T-cell (primary cell): Measurements from ENCODE around the gene PUSL1. TPM values are rescaled to one million over a fixed set of nuclear protein-coding genes. Genes with fewer than 3 reads are reported as not detected.

Experiments used
- ATAC-seq, 4 experiments: fragments of 200-7000 bp in 3 of 4; fragments of 150-1000 bp in 1 of 4; cut with Tn5 transposase; replicated peaks in 1 of 4; 1 replicate in 3 of 4; 2 replicates in 1 of 4; pipeline ENCODE4 v1.10.0; 2021; ENCODE audit warnings: moderate library complexity in 3 of 4, mild to moderate bottlenecking in 2 of 4, moderate number of reproducible peaks in 1 of 4
- CTCF ChIA-PET, 2 donors: fragments of 300-600 bp; sonication (Branson Sonifier 250); formaldehyde crosslinking; loops; one replicate each; lab custom pipeline; 2022; ENCODE audit warnings: antibody characterized with exemption in 2 of 2; lab: Charles Lee
- POLR2A ChIA-PET, 2 donors: fragments of 300-600 bp; sonication (Branson Sonifier 250); formaldehyde crosslinking; loops; one replicate each; lab custom pipeline; 2022; ENCODE audit warnings: antibody characterized with exemption in 2 of 2; lab: Charles Lee
- DNase-seq, 35 experiments: peaks; one replicate each; pipeline versions ENCODE4 v3.0.0 to v3.0.0-alpha.2; 2013 to 2023
- H3K27ac ChIP-seq: one replicate; pipeline ENCODE4 v1.5.1; 2013; ENCODE audit warnings: low read length
- H3K27me3 ChIP-seq, 2 experiments: replicated peaks in 1 of 2; 1 replicate in 1 of 2; 2 replicates in 1 of 2; pipeline versions ENCODE4 v1.6.1 to v1.7.0; 2013; ENCODE audit warnings: low read length in 1 of 2, mixed read lengths in 1 of 2; ENCODE audit not compliant: control insufficient read depth in 2 of 2, insufficient read depth in 2 of 2; ENCODE audit errors: extremely low read depth in 1 of 2
- H3K36me3 ChIP-seq, 2 donors: 1 replicate in 1 of 2; 2 replicates in 1 of 2; pipeline versions ENCODE4 v1.6.1 to v1.7.0; 2013; ENCODE audit warnings: low read length in 1 of 2; ENCODE audit not compliant: control insufficient read depth in 2 of 2, insufficient read depth in 1 of 2; ENCODE audit errors: extremely low read depth in 1 of 2
- H3K4me1 ChIP-seq, 2 experiments: 1 replicate in 1 of 2; 2 replicates in 1 of 2; pipeline versions ENCODE4 v1.6.1 to v1.7.0; 2013; ENCODE audit warnings: low read length in 2 of 2, mixed read lengths in 1 of 2; ENCODE audit not compliant: insufficient read depth in 2 of 2, control insufficient read depth in 1 of 2; ENCODE audit errors: extremely low read depth in 1 of 2
- H3K4me3 ChIP-seq, 2 donors: 1 replicate in 1 of 2; 2 replicates in 1 of 2; pipeline versions ENCODE4 v1.5.1 to v1.7.0; 2013; ENCODE audit warnings: mild to moderate bottlenecking in 2 of 2, low read length in 1 of 2, moderate library complexity in 1 of 2; ENCODE audit not compliant: control insufficient read depth in 1 of 2; ENCODE audit errors: extremely low read depth in 1 of 2
- H3K9me3 ChIP-seq: 2 replicates; pipeline ENCODE4 v1.7.0; 2013
- H3K27ac Mint-ChIP-seq, 2 donors: one replicate each; pipeline ENCODE4 v1.8.0; 2020 to 2021; ENCODE audit warnings: mild to moderate bottlenecking in 2 of 2, mixed read lengths in 2 of 2
- H3K27me3 Mint-ChIP-seq, 2 donors: one replicate each; pipeline ENCODE4 v1.8.0; 2021 to 2022; ENCODE audit warnings: mixed read lengths in 2 of 2
- H3K36me3 Mint-ChIP-seq: one replicate; pipeline ENCODE4 v1.8.0; 2021; ENCODE audit warnings: mixed read lengths
- H3K4me1 Mint-ChIP-seq, 3 donors: one replicate each; pipeline ENCODE4 v1.8.0; 2020 to 2022; ENCODE audit warnings: mixed read lengths in 3 of 3, mild to moderate bottlenecking in 1 of 3
- H3K4me3 Mint-ChIP-seq, 3 donors: one replicate each; pipeline ENCODE4 v1.8.0; 2020 to 2022; ENCODE audit warnings: mild to moderate bottlenecking in 3 of 3, mixed read lengths in 3 of 3, moderate library complexity in 3 of 3
- H3K9me3 Mint-ChIP-seq, 3 donors: one replicate each; pipeline ENCODE4 v1.8.0; 2020 to 2022; ENCODE audit warnings: mixed read lengths in 3 of 3
- WGBS: methylation state at CpG from one replicate; pipeline ENCODE4 v1.1.5; 2013; ENCODE audit warnings: missing lambda C conversion rate; ENCODE audit not compliant: insufficient coverage; 5-methylcytosine and 5-hydroxymethylcytosine counted together
- total RNA-seq, 35 experiments: library from RNA in 6 of 35; stranded (reverse) in 6 of 35; fragments of 120-200 nt in 1 of 35; gene quantifications; one replicate each; pipeline versions ENCODE4 v1.2.1 to v1.2.4 and lab custom pipeline; 2013 to 2026

Gene PUSL1
- total RNA-seq, 5 donors from 2014 or later (not counting 1 experiment from before 2014, with no cell fraction given), result 16.7 to 26.4 (median 22.6) TPM

DNA sequence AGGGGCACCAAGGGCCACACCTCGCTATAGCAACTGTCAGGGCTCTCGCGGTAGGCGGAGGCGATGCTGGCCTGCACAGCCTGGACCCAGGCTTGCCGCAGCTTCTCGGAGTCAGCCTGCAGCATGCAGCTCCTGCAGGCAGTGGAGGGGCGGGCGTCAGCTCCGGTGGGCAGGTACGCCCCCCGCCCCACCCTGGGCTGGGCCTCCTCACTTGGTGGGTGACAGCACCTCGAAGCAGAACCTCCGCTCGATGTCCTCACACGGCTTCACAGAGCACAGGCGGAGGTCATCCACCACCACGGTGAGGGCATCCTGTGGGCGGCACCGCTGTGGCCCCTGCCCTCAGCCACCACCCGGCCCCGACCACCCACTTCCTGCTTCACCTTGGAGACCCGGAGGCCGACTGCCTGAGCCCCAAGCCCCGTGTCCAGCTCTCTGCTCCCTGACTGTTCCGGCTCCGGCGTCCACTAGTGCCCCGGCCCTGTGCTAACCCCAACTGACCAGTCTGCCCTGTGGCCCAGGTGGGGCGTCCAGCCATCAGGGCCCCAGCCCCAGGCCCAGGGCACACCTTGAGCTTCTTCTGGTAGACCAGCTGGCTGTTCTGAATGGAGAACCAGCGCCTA lies 10.5 kb upstream of the PUSL1 start:
- ChIA-PET POLR2A (no interaction called here), CTCF (no interaction called here)
- 89% methylated on average over 29 of the region's 31 CpGs for WGBS
- no peaks in the 10 kb centered on the region for H3K9me3 ChIP-seq
- no peaks in the 10 kb centered on the region for H3K27me3 ChIP-seq
- H3K36me3 ChIP-seq, result peaks cover under 1 to 3% of the 10 kb centered on the region in 2 donors
- no peaks in the 10 kb centered on the region for H3K9me3 Mint-ChIP-seq
- no peak overlapping the region for H3K27ac Mint-ChIP-seq
- no peak overlapping the region for H3K4me3 Mint-ChIP-seq
- DNase-seq (no peak), ATAC-seq (no peak)
- no peaks in the 10 kb centered on the region for H3K36me3 Mint-ChIP-seq
- H3K27me3 Mint-ChIP-seq, result no peaks in the 10 kb centered on the region
- H3K4me3 ChIP-seq, result no peak overlapping the region
- no peaks in the 10 kb centered on the region for H3K4me1 Mint-ChIP-seq
- H3K4me1 ChIP-seq, result no peaks in the 10 kb centered on the region
- H3K27ac ChIP-seq, result no peak overlapping the region

DNA sequence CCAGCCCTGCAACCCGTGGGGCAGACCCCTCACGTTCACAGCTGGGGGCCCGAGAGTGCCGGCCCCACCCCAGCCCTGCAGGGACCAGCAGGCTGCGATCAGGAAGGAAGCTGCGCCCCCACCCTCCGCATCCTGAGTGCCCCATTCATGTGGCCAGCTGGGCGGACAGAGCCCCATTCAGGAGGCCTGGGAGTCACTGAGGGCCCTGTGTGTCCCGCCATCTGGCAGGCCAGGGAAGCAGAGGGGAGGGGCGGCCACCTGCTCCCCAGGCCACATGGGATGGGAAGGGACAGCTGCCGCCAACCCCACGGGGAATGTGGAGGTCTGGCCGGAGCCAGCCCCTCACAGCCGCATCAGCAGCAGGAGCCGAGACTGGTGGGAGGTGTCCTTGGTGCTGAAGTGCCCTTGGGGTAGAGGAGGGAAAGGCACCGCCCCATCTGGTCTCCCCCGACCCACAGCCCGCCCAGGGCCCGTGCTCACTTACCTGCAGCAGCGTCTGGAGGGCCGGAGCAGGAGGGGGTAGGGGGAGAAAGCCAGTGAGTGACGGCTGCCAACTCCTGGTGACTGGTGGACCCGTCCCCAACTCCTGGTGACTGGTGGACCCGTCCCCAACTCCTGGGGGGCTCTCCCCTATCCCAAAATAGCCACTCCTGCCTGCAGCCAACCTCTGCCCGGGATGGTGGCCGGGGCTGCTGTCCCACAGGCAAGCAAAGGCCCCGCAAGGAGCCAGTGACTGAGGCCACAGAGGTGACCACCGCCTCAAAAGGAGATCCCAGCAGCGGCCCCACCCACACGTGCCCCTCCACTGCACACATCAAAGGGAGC lies 9.3 kb upstream of the PUSL1 start:
- 76% methylated on average over 14 of the region's 30 CpGs for WGBS
- Histone ChIP-seq H3K4me3 (no peak overlapping the region), H3K27me3 (no peaks in the 10 kb centered on the region), H3K27ac (no peak overlapping the region), H3K36me3 (peaks cover 2 to 3% of the 10 kb centered on the region in 2 donors), H3K4me1 (peaks cover 0 to 4% of the 10 kb centered on the region in 2 experiments), H3K9me3 (no peaks in the 10 kb centered on the region)
- Mint-ChIP-seq H3K27ac (no peak overlapping the region), H3K36me3 (no peaks in the 10 kb centered on the region), H3K27me3 (no peaks in the 10 kb centered on the region), H3K9me3 (no peaks in the 10 kb centered on the region), H3K4me1 (peaks cover 0 to 2% (median 0%) of the 10 kb centered on the region in 3 donors), H3K4me3 (no peak overlapping the region)
- DNase-seq, result no peak
- CTCF ChIA-PET, result no interaction called here
- POLR2A ChIA-PET, result no interaction called here
- no peak for ATAC-seq

DNA sequence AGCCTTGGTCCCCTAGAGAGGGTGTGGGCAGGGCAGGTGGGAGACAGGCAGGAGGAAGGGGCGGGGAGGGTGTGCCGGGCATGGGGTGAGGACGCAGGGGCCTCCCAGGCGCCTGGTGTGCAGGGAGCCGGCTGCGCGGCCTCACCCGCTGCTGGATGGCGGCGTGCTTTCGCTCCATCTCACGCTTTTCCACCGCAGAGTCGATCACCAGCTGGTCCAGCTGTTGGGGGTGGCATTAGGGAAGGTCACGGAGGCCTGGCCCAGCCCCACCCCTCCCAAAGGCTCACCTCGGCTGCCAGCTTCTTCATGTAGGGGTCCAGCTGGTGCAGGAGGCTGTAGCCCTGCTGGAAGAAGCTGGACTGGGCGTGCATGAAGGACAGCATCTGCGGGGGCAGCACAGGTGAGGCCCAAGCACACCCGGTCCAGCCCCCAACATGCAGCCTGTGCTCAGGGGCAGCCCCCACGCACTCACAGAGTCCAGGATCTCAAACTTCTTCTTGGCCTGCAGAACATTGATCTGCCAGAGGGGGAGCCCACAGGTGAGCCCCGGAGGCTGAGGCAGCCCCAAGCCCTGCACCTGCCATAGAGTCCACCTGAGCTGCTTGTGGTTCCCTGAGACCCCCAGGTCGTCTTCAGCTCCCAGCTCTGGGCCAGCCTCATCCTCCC lies 8.6 kb upstream of the PUSL1 start:
- Mint-ChIP-seq H3K27me3 (no peaks in the 10 kb centered on the region), H3K27ac (no peak overlapping the region), H3K36me3 (no peaks in the 10 kb centered on the region), H3K9me3 (no peaks in the 10 kb centered on the region), H3K4me3 (no peak overlapping the region), H3K4me1 (peaks cover 0 to 5% (median 3%) of the 10 kb centered on the region in 3 donors)
- DNase-seq (peak in 4 of 35 experiments; percentile 19 to 46 (median 26)), ATAC-seq (peak; percentile 63 to 74 (median 68))
- H3K27ac ChIP-seq, result no peak overlapping the region
- H3K9me3 ChIP-seq, result no peaks in the 10 kb centered on the region
- POLR2A ChIA-PET, result no interaction called here
- no peak overlapping the region for H3K4me3 ChIP-seq
- 77% methylated on average over 14 of the region's 22 CpGs for WGBS
- peaks cover 0 to 11% of the 10 kb centered on the region in 2 experiments for H3K4me1 ChIP-seq
- H3K36me3 ChIP-seq, result peaks cover 2 to 3% of the 10 kb centered on the region in 2 donors
- H3K27me3 ChIP-seq, result no peaks in the 10 kb centered on the region
- CTCF ChIA-PET, result no interaction called here

DNA sequence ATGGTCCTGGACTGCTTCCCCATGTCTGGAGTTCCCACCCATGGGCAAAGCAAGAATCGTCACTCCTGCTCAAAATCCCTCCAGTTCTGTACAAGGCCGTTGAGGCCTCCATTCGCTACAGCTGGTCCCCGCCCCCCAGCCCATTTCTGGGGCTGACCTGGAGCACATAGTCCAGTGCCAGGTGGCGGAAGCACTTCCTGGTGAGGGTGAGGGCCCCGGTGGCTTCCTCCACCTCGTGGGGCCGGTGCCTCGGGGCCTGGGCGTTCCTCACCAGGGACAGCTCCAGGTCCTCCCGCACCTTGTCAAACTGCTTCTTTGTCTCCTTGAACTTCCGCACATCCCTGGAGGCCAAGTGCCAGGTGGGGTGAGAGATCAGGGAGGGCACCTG lies 8.1 kb upstream of the PUSL1 start:
- no peaks in the 10 kb centered on the region for H3K27me3 Mint-ChIP-seq
- no peaks in the 10 kb centered on the region for H3K36me3 Mint-ChIP-seq
- CTCF ChIA-PET, result no interaction called here
- ATAC-seq (no peak), DNase-seq (no peak)
- H3K9me3 Mint-ChIP-seq, result no peaks in the 10 kb centered on the region
- Histone ChIP-seq H3K4me3 (no peak overlapping the region), H3K27me3 (no peaks in the 10 kb centered on the region), H3K36me3 (peaks cover 2 to 3% of the 10 kb centered on the region in 2 donors), H3K27ac (no peak overlapping the region), H3K9me3 (no peaks in the 10 kb centered on the region), H3K4me1 (peaks cover 5 to 16% of the 10 kb centered on the region in 2 experiments)
- no peak overlapping the region for H3K4me3 Mint-ChIP-seq
- 90% methylated on average over 5 of the region's 12 CpGs for WGBS
- no peak overlapping the region for H3K27ac Mint-ChIP-seq
- POLR2A ChIA-PET, result no interaction called here
- H3K4me1 Mint-ChIP-seq, result peaks cover 3 to 10% (median 7%) of the 10 kb centered on the region in 3 donors

DNA sequence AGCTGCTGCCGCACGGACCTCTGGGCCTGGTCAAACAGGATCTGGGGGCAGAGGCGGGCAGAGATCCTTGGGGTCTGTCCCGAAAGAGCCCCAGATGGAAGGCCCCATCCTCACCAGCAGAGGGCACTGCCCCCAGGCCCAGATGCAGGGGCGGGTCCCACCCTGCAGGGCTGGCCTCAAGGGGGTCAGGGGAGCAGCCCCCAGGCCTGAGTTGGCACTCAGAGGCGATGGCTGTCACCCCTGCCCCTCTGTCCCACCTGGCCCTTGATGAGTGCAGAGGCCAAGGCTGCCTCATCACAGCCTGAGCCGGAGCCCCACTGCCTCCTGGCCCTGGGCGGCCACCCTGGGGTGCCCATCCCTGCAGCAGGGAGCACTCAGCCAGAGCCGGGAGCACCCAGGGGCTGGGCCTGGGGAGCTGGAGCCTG lies 6.4 kb upstream of the PUSL1 start:
- ChIA-PET CTCF (no interaction called here), POLR2A (no interaction called here)
- Mint-ChIP-seq H3K4me3 (no peak overlapping the region), H3K9me3 (no peaks in the 10 kb centered on the region), H3K36me3 (no peaks in the 10 kb centered on the region), H3K27me3 (no peaks in the 10 kb centered on the region), H3K4me1 (peaks cover 19 to 24% (median 22%) of the 10 kb centered on the region in 3 donors), H3K27ac (no peak overlapping the region)
- Histone ChIP-seq H3K27ac (no peak overlapping the region), H3K27me3 (no peaks in the 10 kb centered on the region), H3K9me3 (no peaks in the 10 kb centered on the region), H3K4me3 (no peak overlapping the region), H3K4me1 (peaks cover 21 to 33% of the 10 kb centered on the region in 2 experiments), H3K36me3 (peaks cover 0 to 2% of the 10 kb centered on the region in 2 donors)
- ATAC-seq (no peak), DNase-seq (no peak)
- 84% methylated on average over 9 of the region's 9 CpGs for WGBS

DNA sequence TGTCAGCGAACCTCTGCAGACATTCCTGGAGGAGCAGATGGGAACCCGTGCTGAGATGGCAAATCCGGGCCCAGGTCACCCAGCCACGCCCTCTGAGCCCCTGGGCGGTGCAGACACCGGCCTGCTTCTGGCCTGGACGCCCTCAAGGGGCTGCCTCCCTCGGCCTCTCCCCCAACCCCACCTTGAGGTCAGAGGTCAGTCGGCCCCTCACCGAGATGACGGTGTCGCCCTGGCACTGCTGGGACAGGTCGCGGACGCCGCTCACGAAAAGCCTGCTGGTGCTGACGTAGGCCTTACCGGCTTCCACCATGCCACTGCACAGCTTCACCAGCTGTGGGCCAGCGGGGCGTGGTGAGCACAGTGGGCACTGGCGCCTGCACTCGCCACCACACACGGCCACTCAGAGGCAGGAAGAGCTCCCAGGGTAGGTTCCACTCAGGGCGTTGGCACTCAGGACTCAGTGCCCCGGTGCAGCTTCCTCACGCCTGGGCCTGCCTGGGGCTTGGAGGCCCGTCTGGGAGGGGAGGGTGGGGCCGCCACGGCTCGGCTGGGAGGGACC lies 5.4 kb upstream of the PUSL1 start:
- WGBS, result 94% methylated on average over 23 of the region's 31 CpGs
- H3K9me3 Mint-ChIP-seq, result no peaks in the 10 kb centered on the region
- H3K4me1 Mint-ChIP-seq, result peaks cover 21 to 26% (median 24%) of the 10 kb centered on the region in 3 donors
- no peak overlapping the region for H3K27ac Mint-ChIP-seq
- Histone ChIP-seq H3K4me3 (no peak overlapping the region), H3K27me3 (no peaks in the 10 kb centered on the region), H3K36me3 (peaks cover 0 to 2% of the 10 kb centered on the region in 2 donors), H3K4me1 (peaks cover 22 to 36% of the 10 kb centered on the region in 2 experiments), H3K9me3 (no peaks in the 10 kb centered on the region), H3K27ac (no peak overlapping the region)
- H3K27me3 Mint-ChIP-seq, result no peaks in the 10 kb centered on the region
- H3K36me3 Mint-ChIP-seq, result no peaks in the 10 kb centered on the region
- DNase-seq, result no peak
- no peak for ATAC-seq
- ChIA-PET CTCF (no interaction called here), POLR2A (no interaction called here)
- no peak overlapping the region for H3K4me3 Mint-ChIP-seq
